Measurements from ENCODE around the gene PIK3CG.
"Not testable (repeated sequence)": the region's sequence is repeated elsewhere in the genome, so short reads cannot be mapped to it uniquely, and the experiment has no call there.

The PIK3CG gene

DNA sequence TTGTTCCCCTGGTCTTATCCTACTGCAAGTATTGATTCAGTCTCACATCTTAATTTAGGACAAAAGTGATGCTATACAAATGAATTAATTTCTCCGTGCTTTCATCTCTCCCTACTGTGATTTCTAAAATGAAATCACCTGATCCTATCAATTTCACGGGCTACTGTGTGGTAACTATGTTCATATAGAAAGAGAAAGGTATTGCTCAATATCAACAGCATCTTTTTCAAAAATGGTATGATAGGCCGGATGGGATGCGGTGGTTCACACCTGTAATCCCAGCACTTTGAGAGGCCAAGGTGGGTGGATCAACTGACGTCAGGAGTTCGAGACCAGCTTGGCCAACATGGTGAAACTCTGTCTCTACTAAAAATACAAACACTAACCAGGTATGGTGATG lies 71.2 kb downstream of the PIK3CG start:
- DNase-seq (ENCODE audit: low read depth in 3 of 3, low spot score in 1 of 3): no peak

DNA sequence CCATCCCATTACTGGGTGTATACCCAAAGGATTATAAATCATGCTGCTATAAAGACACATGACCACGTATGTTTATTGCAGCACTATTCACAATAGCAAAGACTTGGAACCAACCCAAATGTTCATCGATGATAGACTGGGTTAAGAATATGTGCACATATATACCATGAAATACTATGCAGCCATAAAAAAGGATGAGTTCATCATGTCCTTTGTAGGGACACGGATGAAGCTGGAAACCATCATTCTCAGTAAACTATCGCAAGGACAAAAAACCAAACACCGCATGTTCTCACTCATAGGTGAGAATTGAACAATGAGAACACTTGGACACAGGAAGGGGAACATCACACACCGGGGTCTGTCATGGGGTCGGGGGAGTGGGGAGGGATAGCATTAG lies 73.0 kb downstream of the PIK3CG start:
- not testable (repeated sequence) for DNase-seq (ENCODE audit: low read depth in 3 of 3, low spot score in 1 of 3)

DNA sequence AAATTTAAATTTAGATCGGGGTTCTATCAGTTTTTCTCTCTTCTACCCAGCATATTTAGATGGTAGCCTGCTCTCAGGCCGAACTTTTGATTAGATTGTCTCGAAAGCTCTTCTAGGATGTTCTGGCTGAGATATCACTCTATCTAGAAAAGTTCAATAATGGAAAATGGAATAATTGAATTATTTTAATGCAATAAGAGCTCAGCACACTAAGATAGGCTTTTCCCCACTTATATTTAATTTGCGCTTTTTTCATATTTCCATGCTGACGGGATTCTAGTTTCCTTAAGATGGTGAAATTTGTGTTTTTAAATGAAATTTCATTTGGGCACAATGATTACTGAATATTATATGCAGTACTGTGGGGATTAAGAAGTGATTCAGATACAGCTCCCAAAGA lies 73.7 kb downstream of the PIK3CG start:
- no peak for DNase-seq (ENCODE audit: low read depth in 3 of 3, low spot score in 1 of 3)

- DNase-seq (ENCODE audit: low read depth in 3 of 3, low spot score in 1 of 3): no peak
These were observed 79.1 kb downstream of the PIK3CG start for GRCh38 chr7:106944035-106944665.

DNA sequence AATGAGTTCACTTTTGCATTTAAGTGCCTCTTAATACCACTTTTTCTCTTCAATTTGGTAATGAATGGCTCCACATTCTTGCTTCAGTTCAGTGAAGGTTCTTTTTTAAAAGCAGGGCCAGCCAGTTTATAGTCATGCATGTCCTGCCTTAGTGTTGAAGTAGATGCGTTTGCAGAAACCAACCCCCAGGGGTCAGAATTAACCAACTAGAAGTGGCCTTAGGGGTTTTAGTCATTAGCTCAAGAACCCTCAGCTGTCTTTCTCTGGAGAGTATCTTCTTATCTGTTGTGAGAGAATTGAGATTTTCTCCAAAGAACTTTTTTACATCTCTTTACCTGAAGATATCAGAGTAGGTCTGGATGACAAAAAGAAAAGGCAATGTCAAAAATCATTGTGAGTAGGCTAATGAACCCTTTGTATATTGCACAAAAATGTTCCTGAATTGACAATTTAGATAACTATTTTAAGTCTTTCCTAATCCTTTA lies 82.2 kb downstream of the PIK3CG start:
- no peak for DNase-seq (ENCODE audit: low read depth in 3 of 3, low spot score in 1 of 3)

DNA sequence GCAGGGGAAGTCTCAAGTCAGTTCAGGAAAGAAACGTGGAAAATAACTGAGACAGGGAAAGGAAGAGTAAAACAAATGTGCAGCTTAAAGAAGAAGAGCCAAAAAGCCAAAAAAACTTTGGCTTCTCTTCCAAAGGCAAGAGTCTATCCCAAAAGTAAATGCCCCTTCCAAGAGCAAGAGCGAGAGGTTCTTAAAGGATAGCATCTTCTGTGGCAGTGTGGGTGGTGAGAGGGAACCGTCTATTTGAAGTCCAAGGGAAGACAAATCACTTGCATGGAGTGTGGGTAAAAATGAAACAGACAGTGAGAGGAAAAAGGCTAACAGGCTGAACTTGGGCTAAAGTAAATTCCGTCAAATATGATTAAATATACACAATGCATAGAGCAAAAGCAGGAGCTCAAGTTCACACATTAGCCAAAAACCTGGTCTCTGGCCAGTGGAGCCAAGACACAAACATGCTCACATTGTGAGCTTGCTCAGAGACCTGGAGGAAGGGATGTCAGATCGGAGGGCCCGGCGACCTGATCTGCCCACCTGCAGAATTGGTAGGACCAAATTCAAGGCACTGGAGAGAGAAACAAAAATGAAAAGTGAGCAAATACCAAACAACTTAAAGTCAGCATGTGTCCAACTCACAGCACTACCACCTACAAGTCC lies 87.0 kb downstream of the PIK3CG start:
- DNase-seq (ENCODE audit: low read depth in 3 of 3, low spot score in 1 of 3): no peak

DNA sequence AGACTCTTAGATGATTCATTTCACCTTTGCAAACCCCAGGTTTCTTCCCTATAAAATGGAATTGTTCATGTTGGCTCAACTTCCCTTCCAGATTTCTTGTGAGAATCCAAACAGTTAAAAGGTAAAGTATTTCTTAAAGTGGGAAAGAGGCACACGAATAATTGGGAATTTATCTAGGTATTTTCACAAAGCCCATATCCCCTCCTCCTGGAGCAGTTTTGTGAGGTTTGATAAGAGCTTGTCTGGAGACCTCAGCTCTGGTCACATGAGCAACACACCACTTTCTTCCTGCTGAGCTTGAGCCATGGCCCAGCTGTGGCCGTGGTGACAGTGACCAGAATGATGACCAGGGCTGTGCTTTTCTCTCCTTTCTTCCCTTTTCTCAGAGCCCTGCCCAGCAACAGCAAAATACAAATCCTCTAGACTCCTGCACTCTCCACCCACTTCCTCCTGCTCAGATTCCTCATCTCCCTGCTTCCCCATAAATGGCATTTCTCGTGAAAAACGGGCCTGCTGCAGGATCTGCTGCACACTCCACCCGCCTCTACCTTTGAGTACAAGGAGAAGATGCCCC lies 87.7 kb downstream of the PIK3CG start:
- DNase-seq (ENCODE audit: low read depth in 3 of 3, low spot score in 1 of 3): no peak

DNA sequence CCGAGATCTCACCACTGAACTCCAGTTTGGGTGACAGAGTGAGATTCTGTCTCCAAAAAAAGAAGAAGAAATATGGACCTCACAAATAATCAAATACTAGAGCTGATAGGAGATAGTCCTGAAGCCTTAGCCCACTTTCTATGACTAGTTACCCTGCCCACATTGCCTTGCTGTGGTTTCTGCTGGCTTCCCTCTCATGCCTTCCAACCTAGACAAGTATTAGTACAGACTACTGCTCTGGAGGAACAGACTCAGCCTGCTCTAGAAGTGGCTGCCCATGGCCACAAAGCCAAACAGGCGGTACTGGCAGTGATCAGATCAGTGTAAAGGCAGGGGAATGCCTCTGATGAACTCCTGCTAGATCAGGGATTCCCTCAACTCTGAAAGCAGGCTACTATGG lies 89.8 kb downstream of the PIK3CG start:
- DNase-seq (ENCODE audit: low read depth in 3 of 3, low spot score in 1 of 3): no peak

- DNase-seq (ENCODE audit: low read depth in 3 of 3, low spot score in 1 of 3): not testable (repeated sequence)
These were observed 90.8 kb downstream of the PIK3CG start for GRCh38 chr7:106955857-106956256.

All from stimulated activated CD4-positive, alpha-beta T cell treated with anti-CD3 and anti-CD28 coated beads, TNF-alpha, amount 100 ng/mL, for 1 hour (primary cell).